GM20000 (cell line): ENCODE measurements around the gene DNAJC2.

Experiments
- DNase-seq: peaks from one replicate; pipeline ENCODE4 v3.0.0; 2012; ENCODE audit warnings: low spot score
- CTCF ChIP-seq: IDR thresholded peaks from 2 replicates; pipeline ENCODE4 v1.5.1; 2012; ENCODE audit warnings: mild to moderate bottlenecking, control low read depth; ENCODE audit errors: extremely low read depth, missing control alignments

The DNAJC2 gene

GRCh38 chr7:103338864-103339263 is 5.7 kb downstream of the DNAJC2 start:
- no peak for TF ChIP-seq CTCF
- no peak for DNase-seq

- no peak for DNase-seq
- no peak for TF ChIP-seq CTCF
These were observed 7.8 kb downstream of the DNAJC2 start for GRCh38 chr7:103336761-103337160.

DNA sequence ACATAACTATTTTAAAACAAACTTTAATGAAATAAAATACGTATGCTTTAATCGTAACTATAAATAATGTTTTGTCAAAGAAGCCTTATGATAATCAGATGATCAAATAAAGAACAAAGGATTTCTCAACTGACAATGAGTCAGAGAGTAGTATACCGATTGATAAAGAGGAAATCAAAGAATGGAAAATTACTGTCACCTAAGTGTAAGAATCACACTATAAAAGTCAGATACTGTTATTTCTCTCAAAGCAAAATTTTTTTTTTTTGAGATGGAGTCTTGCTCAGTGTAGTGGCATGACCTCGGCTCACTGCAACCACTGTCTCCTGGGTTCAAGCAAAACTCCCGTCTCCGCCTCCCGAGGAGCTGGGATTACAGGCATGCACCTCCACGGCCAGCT is 18.8 kb downstream of the DNAJC2 start:
- no peak for TF ChIP-seq CTCF
- no peak for DNase-seq

DNA sequence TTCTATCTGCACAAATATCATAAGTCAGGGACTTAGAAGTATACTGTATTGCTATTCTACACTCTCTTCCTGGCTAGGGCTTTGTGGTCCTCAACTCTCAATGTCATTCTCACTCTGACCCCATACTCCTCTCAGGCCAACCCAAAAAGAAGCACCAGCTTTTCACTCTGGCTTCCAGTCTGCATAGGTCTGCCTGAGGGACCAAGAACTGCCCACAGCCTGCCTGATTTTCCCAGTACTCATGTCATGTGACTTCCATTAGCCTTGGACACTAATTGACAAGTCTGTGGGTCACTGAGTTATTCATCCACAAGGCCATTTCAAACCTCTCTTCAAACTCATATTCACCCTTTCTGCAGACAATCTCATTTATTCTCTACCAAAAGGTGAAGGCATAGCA is 27.6 kb downstream of the DNAJC2 start:
- no peak for TF ChIP-seq CTCF

DNA sequence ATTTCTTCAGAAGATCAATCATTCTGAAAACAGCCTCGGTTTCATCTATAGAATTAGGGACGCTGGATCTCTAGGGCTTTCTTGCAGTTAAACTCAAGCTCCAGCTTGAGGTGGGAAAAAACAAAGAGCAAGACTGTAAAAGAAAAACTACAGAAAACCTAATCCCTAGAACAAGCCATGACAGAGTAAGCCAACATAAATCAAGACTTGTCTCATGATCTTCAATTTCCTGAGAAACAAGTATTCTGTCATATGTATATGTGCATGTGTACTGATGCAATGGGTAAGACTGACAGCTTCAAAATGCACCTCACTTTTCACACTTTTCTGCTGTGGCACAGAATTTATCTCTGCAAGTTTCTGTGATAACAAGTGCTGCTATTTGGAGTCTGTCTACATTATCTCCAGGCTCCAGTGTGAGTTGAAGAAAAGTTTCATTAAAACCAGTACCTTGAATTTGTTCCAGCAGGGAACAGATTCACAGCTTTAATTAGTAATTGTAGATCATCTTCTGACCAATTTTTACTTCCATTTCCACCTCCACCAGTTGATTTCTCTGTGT is 28.1 kb downstream of the DNAJC2 start:
- DNase-seq = no peak
- no peak for TF ChIP-seq CTCF

More for the DNA sequence above, 27.6 kb downstream of the DNAJC2 start:
- no peak for DNase-seq

- TF ChIP-seq CTCF = no peak
- DNase-seq = no peak
These were observed 29.7 kb downstream of the DNAJC2 start for GRCh38 chr7:103314852-103315251.

DNA sequence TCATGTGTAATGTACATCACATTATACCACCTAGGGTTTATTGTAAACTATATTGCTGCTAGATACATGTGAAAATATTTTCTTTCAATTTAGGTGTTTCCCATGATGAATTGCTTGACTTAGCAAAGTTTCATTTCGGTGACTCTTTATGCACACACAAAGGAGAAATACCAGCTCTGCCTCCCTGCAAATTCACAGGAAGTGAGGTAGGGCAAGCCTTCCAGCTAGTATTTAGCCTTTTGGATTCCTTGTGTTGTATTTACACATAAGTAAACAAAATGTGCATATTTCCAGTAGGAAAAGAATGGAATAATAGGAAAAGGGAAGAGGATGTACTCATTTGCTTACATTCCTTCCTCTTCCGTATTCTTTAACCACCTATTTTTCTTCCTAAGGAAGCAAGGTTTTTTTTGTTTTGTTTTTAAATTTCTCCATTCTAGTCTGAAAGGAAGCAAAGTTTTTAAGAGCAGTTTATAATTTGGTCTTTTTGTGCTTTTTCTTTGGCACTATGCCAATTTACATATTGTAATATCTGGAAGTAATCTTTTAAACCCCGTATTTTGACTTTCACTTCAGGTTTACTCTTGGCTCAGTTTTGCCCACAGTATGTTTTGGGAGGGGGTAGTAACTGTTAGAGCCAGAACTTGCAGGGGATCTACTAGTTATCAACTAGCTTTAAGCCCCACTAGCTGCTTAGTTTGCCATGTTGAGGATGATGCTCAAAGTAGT is 36.9 kb downstream of the DNAJC2 start:
- DNase-seq = no peak
- TF ChIP-seq CTCF = no peak
